Ishikawa (cell line): ENCODE data around the gene SKOR1.

Experiments
- CEBPB ChIP-seq: IDR thresholded peaks from 2 replicates; pipeline ENCODE4 v1.6.1; 2012
- CREB1 ChIP-seq: IDR thresholded peaks from 2 replicates; pipeline ENCODE4 v1.6.1; 2012; ENCODE audit warnings: low read depth
- EGR1 ChIP-seq: IDR thresholded peaks from 2 replicates; pipeline ENCODE4 v1.6.1; 2012
- EP300 ChIP-seq: IDR thresholded peaks from 2 replicates; pipeline ENCODE4 v1.6.1; 2012; ENCODE audit warnings: borderline replicate concordance
- FOXM1 ChIP-seq: IDR thresholded peaks from 2 replicates; pipeline ENCODE4 v1.6.1; 2012; ENCODE audit warnings: low read depth, borderline replicate concordance
- NFIC ChIP-seq: IDR thresholded peaks from 2 replicates; pipeline ENCODE4 v1.6.1; 2012
- RAD21 ChIP-seq: IDR thresholded peaks from 2 replicates; pipeline ENCODE4 v1.6.1; 2012; ENCODE audit warnings: low read depth
- TAF1 ChIP-seq: IDR thresholded peaks from 2 replicates; pipeline ENCODE4 v1.6.1; 2012; ENCODE audit warnings: low read depth, mild to moderate bottlenecking
- TCF12 ChIP-seq: IDR thresholded peaks from 2 replicates; pipeline ENCODE4 v1.6.1; 2012; ENCODE audit warnings: low read depth
- TEAD4 ChIP-seq: IDR thresholded peaks from 2 replicates; pipeline ENCODE4 v1.6.1; 2012
- YY1 ChIP-seq: IDR thresholded peaks from 2 replicates; pipeline ENCODE4 v1.6.1; 2012; ENCODE audit warnings: low read depth
- ZBTB7A ChIP-seq: IDR thresholded peaks from 2 replicates; pipeline ENCODE4 v1.6.1; 2012; ENCODE audit warnings: low read depth
- TF ChIP-seq, protein P1 (sequence below): IDR thresholded peaks from 2 replicates; pipeline ENCODE4 v1.6.1; 2012
- TF ChIP-seq, protein P2 (sequence below): IDR thresholded peaks from 2 replicates; pipeline ENCODE4 v1.6.1; 2012
- TF ChIP-seq, protein P3 (sequence below): IDR thresholded peaks from 2 replicates; pipeline ENCODE4 v1.6.1; 2012; ENCODE audit warnings: low read depth, mild to moderate bottlenecking

SKOR1 gene

DNA sequence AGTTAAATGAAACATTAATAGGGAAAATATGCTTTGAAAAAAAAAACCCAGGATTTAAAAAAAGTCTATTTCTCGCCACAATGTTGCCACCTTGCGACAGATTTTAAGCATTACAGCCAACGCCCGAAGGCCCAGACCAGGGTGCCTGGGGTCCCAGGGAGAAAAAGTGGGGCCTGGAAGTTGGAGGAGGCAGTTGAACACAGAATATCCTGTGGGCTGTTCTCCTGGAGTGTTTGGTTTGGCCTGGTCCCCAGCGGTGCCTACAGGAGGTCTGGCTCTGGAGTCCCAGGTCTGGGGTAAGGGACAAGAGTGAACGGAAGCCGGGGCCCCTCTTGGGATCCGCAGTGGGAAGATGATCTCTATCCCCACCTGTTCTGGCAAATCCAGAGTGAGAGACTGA, 11.2 kb downstream of the SKOR1 start:
- peak; percentile 84 for TF ChIP-seq RAD21
- TF ChIP-seq TCF12: no peak

DNA sequence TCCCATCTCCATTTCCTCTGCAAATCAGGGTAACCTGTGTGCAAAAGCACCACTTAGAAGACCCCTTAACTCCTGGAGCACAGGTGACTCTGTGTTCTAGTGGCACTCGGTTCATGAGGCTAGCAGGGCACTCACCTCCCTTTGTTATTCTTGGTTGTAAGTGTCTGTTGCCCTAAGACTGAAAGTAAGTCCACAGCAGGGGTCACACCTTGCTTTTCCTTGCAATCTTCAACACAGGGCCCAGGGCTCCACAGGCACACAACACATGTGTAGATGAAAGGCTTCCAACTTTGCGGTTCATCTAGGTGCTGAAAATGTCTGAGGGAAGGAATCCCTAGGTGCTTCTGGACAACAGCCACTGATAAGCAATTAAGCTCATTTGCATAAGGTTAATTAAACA, 11.6 kb downstream of the SKOR1 start:
- no peak for TF ChIP-seq FOXM1
- TF ChIP-seq EP300: no peak
- no peak for TF ChIP-seq RAD21
- no peak for TF ChIP-seq TEAD4
- TF ChIP-seq YY1: no peak
- TF ChIP-seq CEBPB: no peak

DNA sequence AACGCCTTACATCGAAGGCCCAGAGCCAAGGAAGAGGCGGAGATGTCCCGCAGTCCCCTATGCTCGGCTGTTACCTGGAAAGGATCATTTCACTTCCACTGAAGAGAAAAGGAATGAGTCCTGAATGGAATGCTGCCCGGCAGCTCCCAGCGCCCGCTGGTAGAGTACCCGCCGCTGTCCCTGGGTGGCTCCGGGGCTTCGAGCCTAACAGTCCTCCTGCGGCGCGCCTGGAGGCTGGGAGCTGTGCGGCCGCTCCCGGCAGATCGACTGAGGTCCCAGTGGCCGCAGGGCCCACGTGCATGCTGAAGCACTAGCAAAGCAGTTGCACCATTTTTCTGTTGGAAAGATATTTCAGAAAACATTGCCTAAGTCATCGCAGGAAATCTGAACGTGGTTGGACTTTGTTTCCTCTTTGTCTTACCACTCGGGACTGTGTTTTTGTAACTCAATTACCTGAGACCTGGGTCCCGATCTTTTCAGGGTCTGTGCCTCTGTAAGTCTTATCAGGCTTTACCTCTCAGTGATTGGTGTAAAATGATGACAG, 13.6 kb downstream of the SKOR1 start:
- TF ChIP-seq YY1 (no peak), CEBPB (no peak), ZBTB7A (no peak)
- TF ChIP-seq, protein P1, sequence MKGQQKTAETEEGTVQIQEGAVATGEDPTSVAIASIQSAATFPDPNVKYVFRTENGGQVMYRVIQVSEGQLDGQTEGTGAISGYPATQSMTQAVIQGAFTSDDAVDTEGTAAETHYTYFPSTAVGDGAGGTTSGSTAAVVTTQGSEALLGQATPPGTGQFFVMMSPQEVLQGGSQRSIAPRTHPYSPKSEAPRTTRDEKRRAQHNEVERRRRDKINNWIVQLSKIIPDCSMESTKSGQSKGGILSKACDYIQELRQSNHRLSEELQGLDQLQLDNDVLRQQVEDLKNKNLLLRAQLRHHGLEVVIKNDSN: 0 out of 2 replicates have a peak, but pooled peaks have one; percentile 33
- TF ChIP-seq, protein P2, sequence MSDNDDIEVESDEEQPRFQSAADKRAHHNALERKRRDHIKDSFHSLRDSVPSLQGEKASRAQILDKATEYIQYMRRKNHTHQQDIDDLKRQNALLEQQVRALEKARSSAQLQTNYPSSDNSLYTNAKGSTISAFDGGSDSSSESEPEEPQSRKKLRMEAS: peak; percentile 93

DNA sequence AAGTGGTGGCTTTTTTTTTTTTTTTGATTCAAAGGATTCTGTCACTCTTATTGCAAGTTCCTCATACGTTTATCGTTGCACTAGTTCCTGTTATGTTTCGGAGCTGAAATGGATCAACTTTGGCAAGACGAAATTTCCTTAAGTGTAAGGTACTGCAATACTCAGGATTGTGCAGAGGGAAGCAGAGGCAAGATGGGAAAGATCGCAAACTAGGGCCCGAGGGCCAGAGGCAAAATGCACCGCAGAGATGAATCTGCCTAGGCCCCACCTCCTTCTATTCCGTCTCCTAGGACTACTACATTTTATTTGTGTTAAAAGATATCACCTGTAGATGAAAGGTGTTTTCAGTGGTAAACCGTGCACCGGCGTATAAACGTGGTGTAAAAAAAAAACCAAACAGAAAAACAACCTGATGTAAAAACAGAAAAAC, 14.2 kb downstream of the SKOR1 start:
- TF ChIP-seq EP300: no peak
- TF ChIP-seq, protein P3, sequence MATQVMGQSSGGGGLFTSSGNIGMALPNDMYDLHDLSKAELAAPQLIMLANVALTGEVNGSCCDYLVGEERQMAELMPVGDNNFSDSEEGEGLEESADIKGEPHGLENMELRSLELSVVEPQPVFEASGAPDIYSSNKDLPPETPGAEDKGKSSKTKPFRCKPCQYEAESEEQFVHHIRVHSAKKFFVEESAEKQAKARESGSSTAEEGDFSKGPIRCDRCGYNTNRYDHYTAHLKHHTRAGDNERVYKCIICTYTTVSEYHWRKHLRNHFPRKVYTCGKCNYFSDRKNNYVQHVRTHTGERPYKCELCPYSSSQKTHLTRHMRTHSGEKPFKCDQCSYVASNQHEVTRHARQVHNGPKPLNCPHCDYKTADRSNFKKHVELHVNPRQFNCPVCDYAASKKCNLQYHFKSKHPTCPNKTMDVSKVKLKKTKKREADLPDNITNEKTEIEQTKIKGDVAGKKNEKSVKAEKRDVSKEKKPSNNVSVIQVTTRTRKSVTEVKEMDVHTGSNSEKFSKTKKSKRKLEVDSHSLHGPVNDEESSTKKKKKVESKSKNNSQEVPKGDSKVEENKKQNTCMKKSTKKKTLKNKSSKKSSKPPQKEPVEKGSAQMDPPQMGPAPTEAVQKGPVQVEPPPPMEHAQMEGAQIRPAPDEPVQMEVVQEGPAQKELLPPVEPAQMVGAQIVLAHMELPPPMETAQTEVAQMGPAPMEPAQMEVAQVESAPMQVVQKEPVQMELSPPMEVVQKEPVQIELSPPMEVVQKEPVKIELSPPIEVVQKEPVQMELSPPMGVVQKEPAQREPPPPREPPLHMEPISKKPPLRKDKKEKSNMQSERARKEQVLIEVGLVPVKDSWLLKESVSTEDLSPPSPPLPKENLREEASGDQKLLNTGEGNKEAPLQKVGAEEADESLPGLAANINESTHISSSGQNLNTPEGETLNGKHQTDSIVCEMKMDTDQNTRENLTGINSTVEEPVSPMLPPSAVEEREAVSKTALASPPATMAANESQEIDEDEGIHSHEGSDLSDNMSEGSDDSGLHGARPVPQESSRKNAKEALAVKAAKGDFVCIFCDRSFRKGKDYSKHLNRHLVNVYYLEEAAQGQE: no peak
- no peak for TF ChIP-seq CEBPB
- TF ChIP-seq, protein P1: no peak
- TF ChIP-seq EGR1: 0 out of 2 replicates have a peak, but pooled peaks have one; percentile 15

DNA sequence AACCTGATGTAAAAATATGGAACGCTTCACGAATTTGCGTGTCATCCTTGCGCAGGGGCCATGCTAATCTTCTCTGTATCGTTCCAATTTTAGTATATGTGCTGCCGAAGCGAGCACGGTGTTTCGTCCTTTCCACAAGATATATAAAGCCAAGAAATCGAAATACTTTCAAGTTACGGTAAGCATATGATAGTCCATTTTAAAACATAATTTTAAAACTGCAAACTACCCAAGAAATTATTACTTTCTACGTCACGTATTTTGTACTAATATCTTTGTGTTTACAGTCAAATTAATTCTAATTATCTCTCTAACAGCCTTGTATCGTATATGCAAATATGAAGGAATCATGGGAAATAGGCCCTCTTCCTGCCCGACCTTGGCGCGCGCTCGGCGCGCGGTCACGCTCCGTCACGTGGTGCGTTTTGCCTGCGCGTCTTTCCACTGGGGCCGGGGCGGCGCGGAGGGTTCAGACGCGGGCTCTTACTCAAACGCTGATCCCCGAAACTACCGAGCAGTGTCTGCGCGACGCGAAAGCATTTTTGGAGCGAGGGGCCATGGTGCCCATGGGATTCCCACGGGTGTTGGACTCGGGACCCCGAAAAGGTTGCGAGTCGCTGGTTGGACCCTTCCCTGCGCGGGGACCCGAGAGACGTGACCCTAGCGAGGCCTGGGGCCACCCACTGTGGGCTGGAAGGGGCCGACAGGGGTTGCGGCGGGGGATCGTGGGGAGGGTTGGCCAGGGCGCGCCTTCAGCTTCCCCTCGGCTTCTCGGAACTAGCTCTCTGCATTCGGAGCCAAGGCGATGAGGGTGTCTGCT, 14.8 kb downstream of the SKOR1 start, which contains the start of gene RNU6-1:
RNU6-1 (minus strand) TSS at position 117 of the 820 bp plus-strand sequence.
- TF ChIP-seq EGR1 (no peak), EP300 (no peak), TAF1 (peak; percentile 80), NFIC (no peak), ZBTB7A (peak; percentile 68; the same call in 1 of the 2 replicates), FOXM1 (no peak), YY1 (peak; percentile 33; the same call in 1 of the 2 replicates), RAD21 (no peak), TEAD4 (peak; percentile 85), CREB1 (no peak), TCF12 (no peak), CEBPB (no peak)
- TF ChIP-seq, protein P1: peak; percentile 98
- TF ChIP-seq, protein P3: no peak
- TF ChIP-seq, protein P2: peak; percentile 79
